ENCODE results near the gene LRMDA. TPM values are rescaled to one million over a fixed set of nuclear protein-coding genes. Genes with fewer than 3 reads are reported as not detected.

LRMDA gene
- total RNA-seq, 4 donors from 2014 or later = 1.5 to 15.7 (median 4.6) TPM

GRCh38 chr10:75720157-75720556 lies 288.7 kb downstream of the LRMDA start:
- no peaks in the 10 kb centered on the region for H3K36me3 ChIP-seq
- no peaks in the 10 kb centered on the region for H3K4me1 ChIP-seq
- no peaks in the 10 kb centered on the region for H3K9me3 ChIP-seq
- H3K4me3 ChIP-seq = no peak overlapping the region
- no peaks in the 10 kb centered on the region for H3K27me3 ChIP-seq
- H3K27ac ChIP-seq = no peak overlapping the region
- no peak for DNase-seq
- TF ChIP-seq POLR2A (IDR thresholded peaks at IDR 0.05) = no peak
- TF ChIP-seq, protein P1, sequence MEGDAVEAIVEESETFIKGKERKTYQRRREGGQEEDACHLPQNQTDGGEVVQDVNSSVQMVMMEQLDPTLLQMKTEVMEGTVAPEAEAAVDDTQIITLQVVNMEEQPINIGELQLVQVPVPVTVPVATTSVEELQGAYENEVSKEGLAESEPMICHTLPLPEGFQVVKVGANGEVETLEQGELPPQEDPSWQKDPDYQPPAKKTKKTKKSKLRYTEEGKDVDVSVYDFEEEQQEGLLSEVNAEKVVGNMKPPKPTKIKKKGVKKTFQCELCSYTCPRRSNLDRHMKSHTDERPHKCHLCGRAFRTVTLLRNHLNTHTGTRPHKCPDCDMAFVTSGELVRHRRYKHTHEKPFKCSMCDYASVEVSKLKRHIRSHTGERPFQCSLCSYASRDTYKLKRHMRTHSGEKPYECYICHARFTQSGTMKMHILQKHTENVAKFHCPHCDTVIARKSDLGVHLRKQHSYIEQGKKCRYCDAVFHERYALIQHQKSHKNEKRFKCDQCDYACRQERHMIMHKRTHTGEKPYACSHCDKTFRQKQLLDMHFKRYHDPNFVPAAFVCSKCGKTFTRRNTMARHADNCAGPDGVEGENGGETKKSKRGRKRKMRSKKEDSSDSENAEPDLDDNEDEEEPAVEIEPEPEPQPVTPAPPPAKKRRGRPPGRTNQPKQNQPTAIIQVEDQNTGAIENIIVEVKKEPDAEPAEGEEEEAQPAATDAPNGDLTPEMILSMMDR (IDR thresholded peaks at IDR 0.05) = no peak
- intact Hi-C loops (cut with DNase I; ENCODE audit: low total_unique reads) = no loop called here

- intact Hi-C loops (cut with DNase I; ENCODE audit: low total_unique reads) = no loop called here
- Histone ChIP-seq H3K4me1 (no peaks in the 10 kb centered on the region), H3K4me3 (no peak overlapping the region), H3K36me3 (no peaks in the 10 kb centered on the region), H3K27me3 (no peaks in the 10 kb centered on the region), H3K9me3 (no peaks in the 10 kb centered on the region), H3K27ac (no peak overlapping the region)
- no peak for DNase-seq
- TF ChIP-seq POLR2A (IDR thresholded peaks at IDR 0.05) = no peak
- TF ChIP-seq, protein P1 (IDR thresholded peaks at IDR 0.05) = no peak
Observed at GRCh38 chr10:75722020-75722419, 290.6 kb downstream of the LRMDA start.

DNA sequence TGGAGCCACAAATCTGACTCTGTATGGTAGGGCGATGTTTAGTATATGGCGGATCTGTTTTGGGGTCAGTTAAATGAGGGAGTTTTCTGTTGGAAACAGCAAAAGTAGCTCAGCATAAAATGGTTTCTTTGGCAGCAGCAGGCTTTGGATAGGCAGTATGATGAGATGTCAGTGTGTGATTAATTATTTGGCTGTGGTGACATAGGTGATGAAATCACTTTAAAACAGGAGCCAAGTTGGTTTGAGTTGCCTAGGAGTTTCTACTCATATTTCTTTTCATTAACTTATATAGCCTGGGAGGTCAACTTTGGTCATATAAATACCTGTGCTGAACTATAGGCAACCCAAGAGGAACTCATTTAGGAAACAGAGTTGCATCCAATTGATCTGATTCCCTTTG lies 291.2 kb downstream of the LRMDA start:
- Histone ChIP-seq H3K4me1 (no peaks in the 10 kb centered on the region), H3K36me3 (no peaks in the 10 kb centered on the region), H3K4me3 (no peak overlapping the region), H3K27me3 (no peaks in the 10 kb centered on the region), H3K27ac (no peak overlapping the region), H3K9me3 (no peaks in the 10 kb centered on the region)
- intact Hi-C loops (cut with DNase I; ENCODE audit: low total_unique reads) = no loop called here
- TF ChIP-seq POLR2A (IDR thresholded peaks at IDR 0.05) = no peak
- TF ChIP-seq, protein P1 (IDR thresholded peaks at IDR 0.05) = no peak
- no peak for DNase-seq

DNA sequence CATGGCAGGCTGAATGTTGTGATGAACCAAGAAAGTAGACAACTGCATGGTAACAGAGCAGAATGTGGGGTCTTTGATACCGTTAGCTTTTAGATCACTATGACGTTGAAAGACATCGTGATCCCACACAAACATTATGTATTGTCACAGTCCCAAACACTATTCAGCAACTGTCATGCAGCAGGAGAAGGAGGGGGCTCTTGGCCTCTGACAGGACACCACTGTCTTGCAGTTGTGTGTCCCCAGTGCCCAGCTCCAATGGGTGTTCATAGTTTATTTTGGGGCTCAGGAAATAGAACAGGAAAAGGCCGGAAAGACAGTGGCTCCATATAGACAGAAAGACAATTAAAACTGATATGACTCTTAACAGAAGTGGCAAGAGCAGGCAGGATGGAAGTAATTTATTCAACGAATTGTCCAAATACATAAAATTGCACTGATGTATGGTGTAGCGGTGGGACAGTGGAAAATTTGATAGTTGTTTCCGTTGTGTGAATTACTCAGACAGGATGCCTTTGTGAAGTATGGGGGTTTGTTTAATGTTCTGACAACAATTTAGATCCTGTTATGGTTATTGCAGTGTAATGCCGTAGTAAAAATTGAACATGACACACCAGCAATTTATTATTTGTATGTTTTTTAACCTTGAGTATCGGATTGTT lies 292.0 kb downstream of the LRMDA start:
- Histone ChIP-seq H3K4me1 (no peaks in the 10 kb centered on the region), H3K9me3 (no peaks in the 10 kb centered on the region), H3K27me3 (no peaks in the 10 kb centered on the region), H3K4me3 (no peak overlapping the region), H3K36me3 (no peaks in the 10 kb centered on the region), H3K27ac (no peak overlapping the region)
- no peak for TF ChIP-seq POLR2A (IDR thresholded peaks at IDR 0.05)
- TF ChIP-seq, protein P1 (IDR thresholded peaks at IDR 0.05) = no peak
- no peak for DNase-seq
- intact Hi-C loops (cut with DNase I; ENCODE audit: low total_unique reads) = no loop called here

DNA sequence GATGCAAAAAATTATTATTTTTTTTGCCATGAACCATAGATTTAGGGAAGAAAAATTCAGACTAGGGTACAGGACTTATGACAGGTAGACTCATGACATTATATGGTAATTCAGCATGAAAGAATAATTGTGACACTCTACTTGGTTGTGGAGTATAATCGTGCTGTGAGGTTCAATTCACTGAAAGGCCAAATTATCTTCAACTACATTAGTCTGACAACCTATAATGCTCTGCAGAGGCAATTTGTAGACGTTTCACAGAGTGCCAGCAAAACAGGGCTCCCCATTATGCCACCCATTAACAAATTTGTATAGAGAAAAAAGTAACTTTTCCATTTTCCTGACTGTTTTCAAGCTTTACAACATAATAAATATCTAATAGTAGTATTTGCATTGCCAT lies 292.6 kb downstream of the LRMDA start:
- Histone ChIP-seq H3K4me3 (no peak overlapping the region), H3K4me1 (no peaks in the 10 kb centered on the region), H3K36me3 (no peaks in the 10 kb centered on the region), H3K27me3 (no peaks in the 10 kb centered on the region), H3K27ac (no peak overlapping the region), H3K9me3 (no peaks in the 10 kb centered on the region)
- DNase-seq = no peak
- no peak for TF ChIP-seq POLR2A (IDR thresholded peaks at IDR 0.05)
- TF ChIP-seq, protein P1 (IDR thresholded peaks at IDR 0.05) = no peak
- intact Hi-C loops (cut with DNase I; ENCODE audit: low total_unique reads) = no loop called here
